Neural cell (in vitro differentiated cells): ENCODE results near the gene CTSL. TPM values are rescaled to one million over a fixed set of nuclear protein-coding genes. Genes with fewer than 3 reads are reported as not detected.

Experiments used
- H2AFZ ChIP-seq: fragments of 200-600, 300-800 bp; sonication (generic), shearing (Covaris generic); 2 replicates; pipeline ENCODE4 v1.6.0; 2014; ENCODE audit warnings: low read depth, mild to moderate bottlenecking, antibody characterized with exemption, low read length, moderate library complexity
- H3F3A ChIP-seq: fragments of 200-600 bp; shearing (Covaris generic); 2 replicates; pipeline ENCODE4 v1.6.1; 2016; ENCODE audit warnings: mild to moderate bottlenecking, moderate library complexity, mixed read lengths, antibody characterized with exemption, low read length; ENCODE audit not compliant: insufficient read depth, poor library complexity, severe bottlenecking
- H3K27ac ChIP-seq: fragments of 200-600, 300-800 bp; sonication (generic), shearing (Covaris generic); 2 replicates; pipeline ENCODE4 v1.5.1; 2014; ENCODE audit warnings: mild to moderate bottlenecking, low read length, moderate library complexity
- H3K27me3 ChIP-seq: fragments of 300-800, 200-600 bp; sonication (generic), shearing (Covaris generic); 2 replicates; pipeline ENCODE4 v1.6.0; 2014; ENCODE audit warnings: mild to moderate bottlenecking, low read depth, low read length, moderate library complexity; ENCODE audit not compliant: insufficient read depth
- H3K36me3 ChIP-seq: fragments of 300-800, 200-600 bp; sonication (generic), shearing (Covaris generic); 2 replicates; pipeline ENCODE4 v1.5.1; 2014; ENCODE audit warnings: mild to moderate bottlenecking, antibody characterized with exemption, low read length, moderate library complexity; ENCODE audit not compliant: insufficient read depth
- H3K4me2 ChIP-seq: fragments of 300-800, 200-600 bp; sonication (generic), shearing (Covaris generic); 2 replicates; pipeline ENCODE4 v1.6.0; 2014; ENCODE audit warnings: mild to moderate bottlenecking, low read length
- H3K4me3 ChIP-seq: fragments of 300-800, 200-600 bp; sonication (generic), shearing (Covaris generic); 2 replicates; pipeline ENCODE4 v1.5.1; 2014; ENCODE audit warnings: mild to moderate bottlenecking, low read length, moderate library complexity
- H3K79me2 ChIP-seq: fragments of 200-600 bp; shearing (Covaris generic); replicated peaks from 2 replicates; pipeline ENCODE4 v1.6.0; 2014; ENCODE audit warnings: mild to moderate bottlenecking, low read length, moderate library complexity; ENCODE audit not compliant: insufficient read depth
- H3K9ac ChIP-seq: fragments of 300-800, 200-600 bp; sonication (generic), shearing (Covaris generic); 2 replicates; pipeline ENCODE4 v1.6.1; 2016; ENCODE audit warnings: mild to moderate bottlenecking, low read length, mixed read lengths
- H3K9me2 ChIP-seq: fragments of 200-600 bp; shearing (Covaris generic); 2 replicates; pipeline ENCODE4 v1.6.1; 2016; ENCODE audit warnings: mild to moderate bottlenecking, low read length, mixed read lengths; ENCODE audit not compliant: insufficient read depth
- H3K9me3 ChIP-seq: fragments of 200-600, 300-800 bp; sonication (generic), shearing (Covaris generic); 2 replicates; pipeline ENCODE4 v1.6.1; 2016; ENCODE audit warnings: mild to moderate bottlenecking, mixed run types, low read length, moderate library complexity, mixed read lengths
- H4K20me1 ChIP-seq: fragments of 200-600 bp; shearing (Covaris generic); 2 replicates; pipeline ENCODE4 v1.6.1; 2016; ENCODE audit warnings: mild to moderate bottlenecking, mixed run types; ENCODE audit not compliant: insufficient read depth
- CTCF ChIP-seq: fragments of 450-650 bp; IDR thresholded peaks from 2 replicates; pipeline ENCODE4 v1.5.1; 2014; ENCODE audit warnings: antibody characterized with exemption, mild to moderate bottlenecking, moderate library complexity; ENCODE audit not compliant: poor library complexity, severe bottlenecking
- EP300 ChIP-seq: fragments of 450-650 bp; conservative IDR thresholded peaks from 2 replicates; pipeline ENCODE4 v1.6.1; 2014; ENCODE audit warnings: antibody characterized with exemption, mild to moderate bottlenecking, moderate library complexity; ENCODE audit not compliant: poor library complexity, severe bottlenecking
- EZH2 ChIP-seq: fragments of 200-600, 300-800 bp; shearing (Covaris generic), sonication (generic); IDR thresholded peaks from 2 replicates; pipeline ENCODE4 v1.6.1; 2014; ENCODE audit warnings: antibody characterized with exemption, low read length, borderline replicate concordance, mild to moderate bottlenecking; ENCODE audit not compliant: insufficient read depth, poor library complexity, severe bottlenecking
- MXI1 ChIP-seq: fragments of 450-650 bp; conservative IDR thresholded peaks from 2 replicates; pipeline ENCODE4 v1.6.1; 2014; ENCODE audit warnings: antibody characterized with exemption, mild to moderate bottlenecking; ENCODE audit not compliant: poor library complexity, severe bottlenecking
- POLR2AphosphoS5 ChIP-seq: IDR thresholded peaks from 2 replicates; pipeline ENCODE4 v1.6.1; 2012
- RAD21 ChIP-seq: fragments of 450-650 bp; conservative IDR thresholded peaks from 2 replicates; pipeline ENCODE4 v1.6.1; 2014; ENCODE audit warnings: antibody characterized with exemption, mild to moderate bottlenecking, moderate library complexity
- REST ChIP-seq: IDR thresholded peaks from 2 replicates; pipeline ENCODE4 v1.6.1; 2012; ENCODE audit warnings: borderline replicate concordance
- SMC3 ChIP-seq: fragments of 450-650 bp; conservative IDR thresholded peaks from 2 replicates; pipeline ENCODE4 v1.6.1; 2014; ENCODE audit warnings: antibody characterized with exemption, mild to moderate bottlenecking, moderate library complexity; ENCODE audit not compliant: poor library complexity
- TAF1 ChIP-seq: IDR thresholded peaks from 2 replicates; pipeline ENCODE4 v1.6.1; 2012; ENCODE audit warnings: low read depth
- polyA plus RNA-seq: library from polyadenylated mRNA; depleted of rRNA; stranded (reverse); fragments of >200 nt; gene quantifications from 2 replicates; pipeline ENCODE4 v1.2.3, GENCODE V29; 2014

The CTSL gene
- polyA plus RNA-seq, 1 donor from 2014 or later: 53.5 TPM

- Histone ChIP-seq H3K9me2 (no peaks in the 10 kb centered on the region), H3K36me3 (no peaks in the 10 kb centered on the region), H3K4me2 (no peak overlapping the region), H2AFZ (no peak overlapping the region), H3K27ac (no peak overlapping the region), H3K9ac (no peak overlapping the region), H3K9me3 (no peaks in the 10 kb centered on the region), H3F3A (no peaks in the 10 kb centered on the region), H3K27me3 (no peaks in the 10 kb centered on the region), H3K79me2 (no peaks in the 10 kb centered on the region), H3K4me3 (no peak overlapping the region), H4K20me1 (no peaks in the 10 kb centered on the region)
- TF ChIP-seq EP300 (no peak), POLR2AphosphoS5 (no peak), SMC3 (no peak), MXI1 (no peak), TAF1 (no peak), EZH2 (no peak), CTCF (no peak), REST (no peak), RAD21 (no peak)
Observed at GRCh38 chr9:87718231-87718630, 7.7 kb upstream of the CTSL start.

GRCh38 chr9:87718852-87719612 lies 6.9 kb upstream of the CTSL start:
- no peak overlapping the region for H2AFZ ChIP-seq
- no peaks in the 10 kb centered on the region for H4K20me1 ChIP-seq
- no peaks in the 10 kb centered on the region for H3K79me2 ChIP-seq
- no peak overlapping the region for H3K4me2 ChIP-seq
- no peak overlapping the region for H3K27ac ChIP-seq
- no peak overlapping the region for H3K9ac ChIP-seq
- H3K9me3 ChIP-seq: no peaks in the 10 kb centered on the region
- H3K4me3 ChIP-seq: no peak overlapping the region
- H3F3A ChIP-seq: no peaks in the 10 kb centered on the region
- no peaks in the 10 kb centered on the region for H3K9me2 ChIP-seq
- no peaks in the 10 kb centered on the region for H3K27me3 ChIP-seq
- TF ChIP-seq RAD21 (no peak), EP300 (no peak), POLR2AphosphoS5 (no peak), TAF1 (no peak), SMC3 (no peak), MXI1 (no peak), REST (no peak), CTCF (no peak), EZH2 (no peak)
- no peaks in the 10 kb centered on the region for H3K36me3 ChIP-seq
